WTC11 (cell line): ENCODE measurements around the gene SMC1B. TPM values are rescaled to one million over a fixed set of nuclear protein-coding genes. Genes with fewer than 3 reads are reported as not detected.

Experiments
- ATAC-seq: fragments of 200-7000 bp; cut with Tn5 transposase; 2 replicates; pipeline ENCODE4 v1.10.0; 2021; ENCODE audit warnings: mild to moderate bottlenecking, moderate library complexity
- CTCF ChIA-PET: fragments of 300-600 bp; sonication (Branson Sonifier 250); formaldehyde crosslinking; loops from one replicate; lab custom pipeline; 2021; ENCODE audit warnings: antibody characterized with exemption; lab: Charles Lee
- POLR2A ChIA-PET: fragments of 350-600 bp; sonication (Branson Sonifier 250); formaldehyde crosslinking; loops from one replicate; lab custom pipeline; 2021; ENCODE audit warnings: antibody characterized with exemption; lab: Charles Lee
- DNase-seq: peaks from one replicate; pipeline ENCODE4 v3.0.0; 2021; ENCODE audit warnings: low spot score
- H3K27ac Mint-ChIP-seq: 2 replicates; pipeline ENCODE4 v1.8.0; 2021; ENCODE audit warnings: mixed read lengths
- H3K27me3 Mint-ChIP-seq: 2 replicates; pipeline ENCODE4 v1.8.0; 2021; ENCODE audit warnings: low read depth, mild to moderate bottlenecking, moderate library complexity, mixed read lengths
- H3K36me3 Mint-ChIP-seq: 2 replicates; pipeline ENCODE4 v1.8.0; 2021; ENCODE audit warnings: mixed read lengths
- H3K4me1 Mint-ChIP-seq: 2 replicates; pipeline ENCODE4 v1.8.0; 2022; ENCODE audit warnings: mixed read lengths
- H3K4me3 Mint-ChIP-seq: 2 replicates; pipeline ENCODE4 v1.8.0; 2021; ENCODE audit warnings: mild to moderate bottlenecking, moderate library complexity, mixed read lengths
- H3K9me3 Mint-ChIP-seq: 2 replicates; pipeline ENCODE4 v1.8.0; 2021; ENCODE audit warnings: mixed read lengths
- ATF1 ChIP-seq: sonication (generic); formaldehyde crosslinking; IDR thresholded peaks from 2 replicates; pipeline ENCODE4 v1.8.1; 2023; ENCODE audit warnings: mild to moderate bottlenecking, moderate library complexity, missing genetic modification reagents
- CBFB ChIP-seq: sonication (generic); formaldehyde crosslinking; IDR thresholded peaks from 2 replicates; pipeline ENCODE4 v1.8.1; 2022; ENCODE audit warnings: mild to moderate bottlenecking, low read depth, missing genetic modification reagents
- ELF4 ChIP-seq: sonication (generic); formaldehyde crosslinking; IDR thresholded peaks from 2 replicates; pipeline ENCODE4 v1.8.1; 2022; ENCODE audit warnings: low read depth, mild to moderate bottlenecking, moderate library complexity, missing genetic modification reagents
- GTF2I ChIP-seq: fragments of 250-450 bp; sonication (Bioruptor Pico); conservative IDR thresholded peaks from 2 replicates; pipeline ENCODE4 v1.4.0; 2021; ENCODE audit warnings: mild to moderate bottlenecking
- JUN ChIP-seq: sonication (generic); formaldehyde crosslinking; IDR thresholded peaks from 2 replicates; pipeline ENCODE4 v1.8.0; 2023; ENCODE audit warnings: mild to moderate bottlenecking, missing genetic modification reagents
- MXD4 ChIP-seq: fragments of 250-450 bp; sonication (Bioruptor Pico); IDR thresholded peaks from 2 replicates; pipeline ENCODE4 v1.8.0; 2021; ENCODE audit warnings: mild to moderate bottlenecking, moderate library complexity, borderline replicate concordance
- NR3C1 ChIP-seq: sonication (generic); formaldehyde crosslinking; conservative IDR thresholded peaks from 2 replicates; pipeline ENCODE4 v1.8.1; 2023; ENCODE audit warnings: low read depth, mild to moderate bottlenecking, missing genetic modification reagents
- SMAD3 ChIP-seq: sonication (generic); formaldehyde crosslinking; IDR thresholded peaks from 2 replicates; pipeline ENCODE4 v1.8.0; 2022; ENCODE audit warnings: missing genetic modification reagents, mild to moderate bottlenecking, borderline replicate concordance
- TEAD1 ChIP-seq: sonication (generic); formaldehyde crosslinking; IDR thresholded peaks from 2 replicates; pipeline ENCODE4 v1.8.0; 2022; ENCODE audit warnings: mild to moderate bottlenecking, missing genetic modification reagents
- ZNF121 ChIP-seq: sonication (generic); formaldehyde crosslinking; IDR thresholded peaks from 2 replicates; pipeline ENCODE4 v1.8.0; 2023; ENCODE audit warnings: missing genetic modification reagents
- ZNF232 ChIP-seq: sonication (generic); formaldehyde crosslinking; IDR thresholded peaks from 2 replicates; pipeline ENCODE4 v1.8.0; 2022; ENCODE audit warnings: mild to moderate bottlenecking, missing genetic modification reagents
- ZNF396 ChIP-seq: fragments of 250-450 bp; sonication (Bioruptor Pico); IDR thresholded peaks from 2 replicates; pipeline ENCODE4 v1.8.0; 2021; ENCODE audit warnings: mild to moderate bottlenecking, moderate library complexity, borderline replicate concordance
- ZNF416 ChIP-seq: fragments of 250-450 bp; sonication (Bioruptor Pico); IDR thresholded peaks from 2 replicates; pipeline ENCODE4 v1.9.0; 2021; ENCODE audit warnings: mild to moderate bottlenecking, inconsistent platforms
- ZNF671 ChIP-seq: fragments of 250-450 bp; sonication (Bioruptor Pico); IDR thresholded peaks from 2 replicates; pipeline ENCODE4 v1.8.0; 2021; ENCODE audit warnings: mild to moderate bottlenecking
- total RNA-seq: library from RNA; stranded (reverse); gene quantifications from 3 replicates; pipeline ENCODE4 v1.2.3, GENCODE V29; 2021
- TF ChIP-seq, protein P1 (sequence below): sonication (generic); formaldehyde crosslinking; IDR thresholded peaks from 2 replicates; pipeline ENCODE4 v1.8.1; 2023; ENCODE audit warnings: mild to moderate bottlenecking, missing genetic modification reagents, moderate library complexity
- TF ChIP-seq, protein P2 (sequence below): sonication (generic); formaldehyde crosslinking; IDR thresholded peaks from 2 replicates; pipeline ENCODE4 v1.8.1; 2023; ENCODE audit warnings: mild to moderate bottlenecking, missing genetic modification reagents, borderline replicate concordance
- TF ChIP-seq, protein P3 (sequence below): sonication (generic); formaldehyde crosslinking; IDR thresholded peaks from 2 replicates; pipeline ENCODE4 v1.8.1; 2022; ENCODE audit warnings: mild to moderate bottlenecking, missing genetic modification reagents, moderate library complexity, borderline replicate concordance
- TF ChIP-seq, protein P4 (sequence below): sonication (generic); formaldehyde crosslinking; IDR thresholded peaks from 2 replicates; pipeline ENCODE4 v1.8.1; 2023; ENCODE audit warnings: mild to moderate bottlenecking, moderate library complexity, missing genetic modification reagents
- TF ChIP-seq, protein P5 (sequence below): sonication (generic); formaldehyde crosslinking; conservative IDR thresholded peaks from 2 replicates; pipeline ENCODE4 v1.8.1; 2022; ENCODE audit warnings: mild to moderate bottlenecking, missing genetic modification reagents
- TF ChIP-seq, protein P6 (sequence below): fragments of 250-450 bp; sonication (Bioruptor Pico); IDR thresholded peaks from 2 replicates; pipeline ENCODE4 v1.9.0; 2021; ENCODE audit warnings: mild to moderate bottlenecking
- TF ChIP-seq, protein P7 (sequence below): sonication (generic); formaldehyde crosslinking; IDR thresholded peaks from 2 replicates; pipeline ENCODE4 v1.8.1; 2022; ENCODE audit warnings: low read depth, missing genetic modification reagents, borderline replicate concordance

Gene SMC1B
- total RNA-seq, 1 experiment from 2014 or later, result 0.07 TPM

DNA sequence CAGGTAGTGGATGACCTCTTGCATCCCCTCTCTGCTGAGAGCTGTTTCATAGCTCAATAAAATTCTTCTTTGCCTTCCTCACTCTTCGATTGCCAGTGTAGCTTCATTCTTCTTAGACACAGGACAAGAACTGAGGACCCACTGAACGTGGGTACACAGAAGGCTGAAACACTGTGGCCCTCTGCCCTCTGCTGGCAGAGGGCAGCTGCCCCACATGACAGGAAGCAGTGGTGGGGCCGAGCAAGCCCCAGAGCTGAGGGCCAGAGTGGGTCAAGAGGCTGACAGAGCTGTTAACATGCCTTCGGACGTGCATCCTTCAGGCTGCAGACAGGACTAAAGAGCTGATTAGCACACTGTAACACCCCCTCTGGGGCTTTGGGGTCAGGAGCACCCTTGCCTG is 15.6 kb downstream of the SMC1B start:
- ATAC-seq, result peak; percentile 64; the same call in 1 of the 2 replicates
- CTCF ChIA-PET, result interaction anchor here (0.5 to 1.8 kb wide), 18 partner anchors 8 to 295 kb away, joined by 3 to 9 read pairs (median 3); partner anchors contain the start of gene UPK3A
- peaks cover 4% of the 10 kb centered on the region for H3K9me3 Mint-ChIP-seq
- no peak for DNase-seq
- peak overlapping the region; percentile 49; the same call in 1 of the 2 replicates for H3K27ac Mint-ChIP-seq
- H3K27me3 Mint-ChIP-seq, result no peaks in the 10 kb centered on the region
- no peak for TF ChIP-seq MXD4
- TF ChIP-seq, protein P1, sequence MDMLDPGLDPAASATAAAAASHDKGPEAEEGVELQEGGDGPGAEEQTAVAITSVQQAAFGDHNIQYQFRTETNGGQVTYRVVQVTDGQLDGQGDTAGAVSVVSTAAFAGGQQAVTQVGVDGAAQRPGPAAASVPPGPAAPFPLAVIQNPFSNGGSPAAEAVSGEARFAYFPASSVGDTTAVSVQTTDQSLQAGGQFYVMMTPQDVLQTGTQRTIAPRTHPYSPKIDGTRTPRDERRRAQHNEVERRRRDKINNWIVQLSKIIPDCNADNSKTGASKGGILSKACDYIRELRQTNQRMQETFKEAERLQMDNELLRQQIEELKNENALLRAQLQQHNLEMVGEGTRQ (CRISPR knock-in tag), result peak; percentile 12; the same call in 1 of the 2 replicates
- H3K4me3 Mint-ChIP-seq, result no peak overlapping the region
- no peaks in the 10 kb centered on the region for H3K36me3 Mint-ChIP-seq
- peaks cover 4% of the 10 kb centered on the region; the same call in 1 of the 2 replicates for H3K4me1 Mint-ChIP-seq
- POLR2A ChIA-PET, result interaction anchor here (0.6 to 0.9 kb wide), 2 partner anchors 46 to 602 kb away, joined by 3 read pairs; no protein-coding TSS in a partner anchor

DNA sequence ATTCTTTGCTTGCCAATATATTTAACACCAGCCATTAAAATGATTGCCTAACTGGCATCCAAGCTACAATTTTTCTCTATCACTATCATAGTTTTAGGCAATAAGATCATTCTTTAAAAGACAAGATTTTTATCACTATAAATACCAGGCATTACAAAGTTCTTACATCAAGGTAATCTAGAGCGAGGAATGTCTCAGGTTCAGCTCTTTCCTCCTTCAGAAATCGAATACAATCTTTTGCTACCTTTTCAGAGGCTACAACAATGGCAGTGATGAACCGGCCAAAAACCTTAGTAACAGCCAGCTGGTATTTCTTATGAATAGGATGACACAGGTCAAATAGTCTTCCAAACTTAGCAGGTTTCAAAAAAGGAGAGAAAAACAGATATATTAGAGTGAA is 23.9 kb downstream of the SMC1B start:
- POLR2A ChIA-PET, result no interaction called here
- Mint-ChIP-seq H3K4me3 (no peak overlapping the region), H3K4me1 (no peaks in the 10 kb centered on the region), H3K9me3 (no peaks in the 10 kb centered on the region), H3K27me3 (peaks cover 2% of the 10 kb centered on the region; the same call in 1 of the 2 replicates)
- CTCF ChIA-PET, result no interaction called here
- ATAC-seq (no peak), DNase-seq (no peak)
- TF ChIP-seq, protein P2, sequence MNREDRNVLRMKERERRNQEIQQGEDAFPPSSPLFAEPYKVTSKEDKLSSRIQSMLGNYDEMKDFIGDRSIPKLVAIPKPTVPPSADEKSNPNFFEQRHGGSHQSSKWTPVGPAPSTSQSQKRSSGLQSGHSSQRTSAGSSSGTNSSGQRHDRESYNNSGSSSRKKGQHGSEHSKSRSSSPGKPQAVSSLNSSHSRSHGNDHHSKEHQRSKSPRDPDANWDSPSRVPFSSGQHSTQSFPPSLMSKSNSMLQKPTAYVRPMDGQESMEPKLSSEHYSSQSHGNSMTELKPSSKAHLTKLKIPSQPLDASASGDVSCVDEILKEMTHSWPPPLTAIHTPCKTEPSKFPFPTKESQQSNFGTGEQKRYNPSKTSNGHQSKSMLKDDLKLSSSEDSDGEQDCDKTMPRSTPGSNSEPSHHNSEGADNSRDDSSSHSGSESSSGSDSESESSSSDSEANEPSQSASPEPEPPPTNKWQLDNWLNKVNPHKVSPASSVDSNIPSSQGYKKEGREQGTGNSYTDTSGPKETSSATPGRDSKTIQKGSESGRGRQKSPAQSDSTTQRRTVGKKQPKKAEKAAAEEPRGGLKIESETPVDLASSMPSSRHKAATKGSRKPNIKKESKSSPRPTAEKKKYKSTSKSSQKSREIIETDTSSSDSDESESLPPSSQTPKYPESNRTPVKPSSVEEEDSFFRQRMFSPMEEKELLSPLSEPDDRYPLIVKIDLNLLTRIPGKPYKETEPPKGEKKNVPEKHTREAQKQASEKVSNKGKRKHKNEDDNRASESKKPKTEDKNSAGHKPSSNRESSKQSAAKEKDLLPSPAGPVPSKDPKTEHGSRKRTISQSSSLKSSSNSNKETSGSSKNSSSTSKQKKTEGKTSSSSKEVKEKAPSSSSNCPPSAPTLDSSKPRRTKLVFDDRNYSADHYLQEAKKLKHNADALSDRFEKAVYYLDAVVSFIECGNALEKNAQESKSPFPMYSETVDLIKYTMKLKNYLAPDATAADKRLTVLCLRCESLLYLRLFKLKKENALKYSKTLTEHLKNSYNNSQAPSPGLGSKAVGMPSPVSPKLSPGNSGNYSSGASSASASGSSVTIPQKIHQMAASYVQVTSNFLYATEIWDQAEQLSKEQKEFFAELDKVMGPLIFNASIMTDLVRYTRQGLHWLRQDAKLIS (CRISPR knock-in tag), result no peak
- TF ChIP-seq ZNF671 (no peak), NR3C1 (CRISPR knock-in tag) (no peak), ZNF396 (CRISPR knock-in tag) (no peak), ATF1 (CRISPR knock-in tag) (no peak), ZNF121 (CRISPR knock-in tag) (no peak), ELF4 (CRISPR knock-in tag) (no peak), GTF2I (CRISPR knock-in tag) (no peak), ZNF416 (CRISPR knock-in tag) (no peak), SMAD3 (no peak), TEAD1 (CRISPR knock-in tag) (no peak), ZNF232 (no peak), CBFB (CRISPR knock-in tag) (no peak), JUN (CRISPR knock-in tag) (no peak)
- TF ChIP-seq, protein P3, sequence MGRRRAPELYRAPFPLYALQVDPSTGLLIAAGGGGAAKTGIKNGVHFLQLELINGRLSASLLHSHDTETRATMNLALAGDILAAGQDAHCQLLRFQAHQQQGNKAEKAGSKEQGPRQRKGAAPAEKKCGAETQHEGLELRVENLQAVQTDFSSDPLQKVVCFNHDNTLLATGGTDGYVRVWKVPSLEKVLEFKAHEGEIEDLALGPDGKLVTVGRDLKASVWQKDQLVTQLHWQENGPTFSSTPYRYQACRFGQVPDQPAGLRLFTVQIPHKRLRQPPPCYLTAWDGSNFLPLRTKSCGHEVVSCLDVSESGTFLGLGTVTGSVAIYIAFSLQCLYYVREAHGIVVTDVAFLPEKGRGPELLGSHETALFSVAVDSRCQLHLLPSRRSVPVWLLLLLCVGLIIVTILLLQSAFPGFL, result no peak
- TF ChIP-seq, protein P4, sequence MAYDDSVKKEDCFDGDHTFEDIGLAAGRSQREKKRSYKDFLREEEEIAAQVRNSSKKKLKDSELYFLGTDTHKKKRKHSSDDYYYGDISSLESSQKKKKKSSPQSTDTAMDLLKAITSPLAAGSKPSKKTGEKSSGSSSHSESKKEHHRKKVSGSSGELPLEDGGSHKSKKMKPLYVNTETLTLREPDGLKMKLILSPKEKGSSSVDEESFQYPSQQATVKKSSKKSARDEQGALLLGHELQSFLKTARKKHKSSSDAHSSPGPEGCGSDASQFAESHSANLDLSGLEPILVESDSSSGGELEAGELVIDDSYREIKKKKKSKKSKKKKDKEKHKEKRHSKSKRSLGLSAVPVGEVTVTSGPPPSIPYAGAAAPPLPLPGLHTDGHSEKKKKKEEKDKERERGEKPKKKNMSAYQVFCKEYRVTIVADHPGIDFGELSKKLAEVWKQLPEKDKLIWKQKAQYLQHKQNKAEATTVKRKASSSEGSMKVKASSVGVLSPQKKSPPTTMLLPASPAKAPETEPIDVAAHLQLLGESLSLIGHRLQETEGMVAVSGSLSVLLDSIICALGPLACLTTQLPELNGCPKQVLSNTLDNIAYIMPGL (CRISPR knock-in tag), result no peak
- TF ChIP-seq, protein P5, sequence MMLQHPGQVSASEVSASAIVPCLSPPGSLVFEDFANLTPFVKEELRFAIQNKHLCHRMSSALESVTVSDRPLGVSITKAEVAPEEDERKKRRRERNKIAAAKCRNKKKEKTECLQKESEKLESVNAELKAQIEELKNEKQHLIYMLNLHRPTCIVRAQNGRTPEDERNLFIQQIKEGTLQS (CRISPR knock-in tag), result no peak
- TF ChIP-seq, protein P6, sequence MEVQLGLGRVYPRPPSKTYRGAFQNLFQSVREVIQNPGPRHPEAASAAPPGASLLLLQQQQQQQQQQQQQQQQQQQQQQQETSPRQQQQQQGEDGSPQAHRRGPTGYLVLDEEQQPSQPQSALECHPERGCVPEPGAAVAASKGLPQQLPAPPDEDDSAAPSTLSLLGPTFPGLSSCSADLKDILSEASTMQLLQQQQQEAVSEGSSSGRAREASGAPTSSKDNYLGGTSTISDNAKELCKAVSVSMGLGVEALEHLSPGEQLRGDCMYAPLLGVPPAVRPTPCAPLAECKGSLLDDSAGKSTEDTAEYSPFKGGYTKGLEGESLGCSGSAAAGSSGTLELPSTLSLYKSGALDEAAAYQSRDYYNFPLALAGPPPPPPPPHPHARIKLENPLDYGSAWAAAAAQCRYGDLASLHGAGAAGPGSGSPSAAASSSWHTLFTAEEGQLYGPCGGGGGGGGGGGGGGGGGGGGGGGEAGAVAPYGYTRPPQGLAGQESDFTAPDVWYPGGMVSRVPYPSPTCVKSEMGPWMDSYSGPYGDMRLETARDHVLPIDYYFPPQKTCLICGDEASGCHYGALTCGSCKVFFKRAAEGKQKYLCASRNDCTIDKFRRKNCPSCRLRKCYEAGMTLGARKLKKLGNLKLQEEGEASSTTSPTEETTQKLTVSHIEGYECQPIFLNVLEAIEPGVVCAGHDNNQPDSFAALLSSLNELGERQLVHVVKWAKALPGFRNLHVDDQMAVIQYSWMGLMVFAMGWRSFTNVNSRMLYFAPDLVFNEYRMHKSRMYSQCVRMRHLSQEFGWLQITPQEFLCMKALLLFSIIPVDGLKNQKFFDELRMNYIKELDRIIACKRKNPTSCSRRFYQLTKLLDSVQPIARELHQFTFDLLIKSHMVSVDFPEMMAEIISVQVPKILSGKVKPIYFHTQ, result no peak
- TF ChIP-seq, protein P7, sequence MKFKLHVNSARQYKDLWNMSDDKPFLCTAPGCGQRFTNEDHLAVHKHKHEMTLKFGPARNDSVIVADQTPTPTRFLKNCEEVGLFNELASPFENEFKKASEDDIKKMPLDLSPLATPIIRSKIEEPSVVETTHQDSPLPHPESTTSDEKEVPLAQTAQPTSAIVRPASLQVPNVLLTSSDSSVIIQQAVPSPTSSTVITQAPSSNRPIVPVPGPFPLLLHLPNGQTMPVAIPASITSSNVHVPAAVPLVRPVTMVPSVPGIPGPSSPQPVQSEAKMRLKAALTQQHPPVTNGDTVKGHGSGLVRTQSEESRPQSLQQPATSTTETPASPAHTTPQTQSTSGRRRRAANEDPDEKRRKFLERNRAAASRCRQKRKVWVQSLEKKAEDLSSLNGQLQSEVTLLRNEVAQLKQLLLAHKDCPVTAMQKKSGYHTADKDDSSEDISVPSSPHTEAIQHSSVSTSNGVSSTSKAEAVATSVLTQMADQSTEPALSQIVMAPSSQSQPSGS (CRISPR knock-in tag), result no peak
- TF ChIP-seq, all 79 proteins: peak for 0
- Mint-ChIP-seq H3K36me3 (no peaks in the 10 kb centered on the region), H3K27ac (no peak overlapping the region)
